DND-41 (cell line): ENCODE results near the gene ADAM10.

Experiments
- CTCF ChIP-seq: IDR thresholded peaks from 2 replicates; pipeline ENCODE4 v1.5.1; 2012; ENCODE audit warnings: borderline replicate concordance, low read length, moderate library complexity, mild to moderate bottlenecking; ENCODE audit not compliant: poor library complexity, severe bottlenecking; ENCODE audit errors: extremely low read depth
- EZH2 ChIP-seq: IDR thresholded peaks from 3 replicates; pipeline ENCODE4 v1.6.1; 2012; ENCODE audit warnings: borderline replicate concordance, low read depth, mild to moderate bottlenecking, moderate library complexity, low read length, inconsistent platforms; ENCODE audit not compliant: severe bottlenecking

DNA sequence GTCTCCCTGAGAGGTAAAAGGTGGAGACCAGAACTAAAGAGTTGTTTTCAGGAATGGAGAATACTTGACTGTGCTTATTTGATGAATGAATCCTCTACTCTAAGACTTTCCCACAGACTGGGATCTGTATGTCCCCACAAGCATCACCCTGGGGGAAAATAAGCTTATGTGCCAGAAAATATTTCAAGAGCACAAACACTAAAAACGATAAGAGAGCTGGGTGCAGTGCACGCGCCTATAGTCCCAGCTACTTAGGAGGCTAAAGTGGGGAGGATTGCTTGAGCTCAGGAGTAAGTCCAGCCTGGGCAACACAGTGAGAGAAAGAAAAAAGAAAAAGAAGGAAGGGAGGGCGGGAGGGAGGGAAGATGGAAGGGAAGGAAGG is 150.7 kb downstream of the ADAM10 start:
- TF ChIP-seq CTCF (no peak), EZH2 (no peak)
